Upper lobe of left lung (tissue), 4 donors: ENCODE data around the gene CSN2.

Experiments used
- CTCF ChIP-seq, 6 experiments: fragments of 450-650 bp in 4 of 6; fragments of 200-600 bp in 2 of 6; sonication (generic) in 2 of 6; IDR thresholded peaks; one replicate each; pipeline ENCODE4 v1.5.1; 2016 to 2019; ENCODE audit warnings: antibody characterized with exemption in 6 of 6
- EP300 ChIP-seq, 4 donors: sonication (generic); formaldehyde crosslinking; IDR thresholded peaks; one replicate each; pipeline ENCODE4 v1.5.1; 2017; ENCODE audit warnings: antibody characterized with exemption in 4 of 4, control low read depth in 2 of 4
- POLR2A ChIP-seq, 4 donors: fragments of 450-650 bp; IDR thresholded peaks; one replicate each; pipeline ENCODE4 v1.5.1; 2016 to 2017; ENCODE audit warnings: antibody characterized with exemption in 4 of 4, mild to moderate bottlenecking in 2 of 4
- POLR2AphosphoS5 ChIP-seq, 2 donors: sonication (generic); formaldehyde crosslinking; IDR thresholded peaks; one replicate each; pipeline ENCODE4 v1.5.1; 2017; ENCODE audit warnings: antibody characterized with exemption in 2 of 2

GRCh38 chr4:69999420-69999819 is 33.9 kb upstream of the CSN2 start:
- TF ChIP-seq CTCF (IDR thresholded peaks at IDR 0.05) (no peak), POLR2A (IDR thresholded peaks at IDR 0.05) (no peak), POLR2AphosphoS5 (IDR thresholded peaks at IDR 0.05) (no peak), EP300 (IDR thresholded peaks at IDR 0.05) (no peak)
